Keratinocyte (primary cell): Measurements from ENCODE around the gene ARHGAP15. TPM values are rescaled to one million over a fixed set of nuclear protein-coding genes. Genes with fewer than 3 reads are reported as not detected.

ENCODE experiments used
- DNase-seq: peaks from one replicate; pipeline ENCODE4 v3.0.0-alpha.2; 2011; ENCODE audit warnings: low read depth, missing footprints, low spot score
- FAIRE-seq: peaks from 2 replicates; lab custom pipeline; 2011; peaks lifted over from hg19 to GRCh38; lab: Jason Lieb, UNC
- H2AFZ ChIP-seq: 2 replicates; pipeline ENCODE4 v1.6.0; 2012; ENCODE audit warnings: low read length, control low read depth, inconsistent platforms; ENCODE audit not compliant: control insufficient read depth
- H3K27ac ChIP-seq: 2 replicates; pipeline ENCODE4 v1.5.1; 2011; ENCODE audit warnings: low read length; ENCODE audit not compliant: control insufficient read depth, insufficient read depth
- H3K27me3 ChIP-seq: 3 replicates; pipeline ENCODE4 v1.6.0; 2011; ENCODE audit warnings: low read length; ENCODE audit not compliant: control insufficient read depth, insufficient read depth; ENCODE audit errors: extremely low read depth
- H3K36me3 ChIP-seq, 2 experiments: 2 replicates in 1 of 2; 3 replicates in 1 of 2; pipeline ENCODE4 v1.5.1; 2011; ENCODE audit warnings: low read length in 2 of 2, mild to moderate bottlenecking in 1 of 2; ENCODE audit not compliant: control insufficient read depth in 2 of 2, insufficient read depth in 2 of 2; ENCODE audit errors: extremely low read depth in 1 of 2
- H3K4me1 ChIP-seq: 3 replicates; pipeline ENCODE4 v1.5.1; 2011; ENCODE audit warnings: low read length; ENCODE audit not compliant: control insufficient read depth, insufficient read depth; ENCODE audit errors: extremely low read depth
- H3K4me2 ChIP-seq: 3 replicates; pipeline ENCODE4 v1.6.0; 2011; ENCODE audit warnings: low read depth, low read length; ENCODE audit not compliant: control insufficient read depth, insufficient read depth; ENCODE audit errors: extremely low read depth
- H3K4me3 ChIP-seq, 3 experiments: fragments of 200-600 bp in 1 of 3; sonication (generic) in 1 of 3; 2 replicates in 2 of 3; 3 replicates in 1 of 3; pipeline ENCODE4 v1.5.1; 2011 to 2016; ENCODE audit warnings: low read length in 3 of 3, mild to moderate bottlenecking in 3 of 3, control low read depth in 2 of 3, inconsistent platforms in 1 of 3, low read depth in 1 of 3, mixed read lengths in 1 of 3, mixed run types in 1 of 3, moderate library complexity in 1 of 3; ENCODE audit not compliant: control insufficient read depth in 2 of 3, insufficient read depth in 2 of 3; ENCODE audit errors: extremely low read depth in 1 of 3
- H3K79me2 ChIP-seq: 2 replicates; pipeline ENCODE4 v1.6.0; 2012; ENCODE audit warnings: low read length; ENCODE audit not compliant: control insufficient read depth, insufficient read depth
- H3K9ac ChIP-seq: 3 replicates; pipeline ENCODE4 v1.6.0; 2011; ENCODE audit warnings: low read length; ENCODE audit not compliant: control insufficient read depth, insufficient read depth; ENCODE audit errors: extremely low read depth
- H3K9me1 ChIP-seq: 3 replicates; pipeline ENCODE4 v1.6.0; 2011; ENCODE audit warnings: low read length; ENCODE audit not compliant: control insufficient read depth, insufficient read depth; ENCODE audit errors: extremely low read depth
- H3K9me3 ChIP-seq: 2 replicates; pipeline ENCODE4 v1.5.1; 2012; ENCODE audit warnings: low read depth, low read length; ENCODE audit not compliant: control insufficient read depth
- H4K20me1 ChIP-seq: 3 replicates; pipeline ENCODE4 v1.6.0; 2011; ENCODE audit warnings: low read length; ENCODE audit not compliant: control insufficient read depth, insufficient read depth; ENCODE audit errors: extremely low read depth
- EZH2 ChIP-seq: IDR thresholded peaks from one replicate; pipeline ENCODE4 v1.6.1; 2012; ENCODE audit warnings: inconsistent platforms, mild to moderate bottlenecking, low read length, moderate library complexity
- dilution Hi-C: fragments of 300-500 bp; cut with MboI; formaldehyde crosslinking; loops from one replicate; pipeline ENCODE4 v1.7.0; 2020; ENCODE audit warnings: low sequenced_read_pairs; ENCODE audit not compliant: extremely low pct_ligation_motif_present
- polyA plus RNA-seq, 5 experiments: library from polyadenylated mRNA; depleted of rRNA in 3 of 5; stranded (reverse) in 3 of 5; stranded (forward) in 1 of 5; unstranded in 1 of 5; fragments of >200 nt; gene quantifications; 1 replicate in 1 of 5; 2 replicates in 3 of 5; 3 replicates in 1 of 5; pipeline versions ENCODE4 v1.2.1 to v1.2.3, GENCODE V29; 2011 to 2012; ENCODE audit warnings: missing spikeins in 2 of 5, low read depth in 1 of 5, low replicate concordance in 1 of 5
- TF ChIP-seq, protein P1 (sequence below), 3 experiments: IDR thresholded peaks in 1 of 3; conservative IDR thresholded peaks in 1 of 3; optimal IDR thresholded peaks in 1 of 3; 2 replicates in 2 of 3; 3 replicates in 1 of 3; pipeline versions ENCODE3 to v1.5.1; 2011; ENCODE audit warnings: low read length in 3 of 3, mild to moderate bottlenecking in 3 of 3, moderate library complexity in 2 of 3, control low read depth in 1 of 3, inconsistent platforms in 1 of 3; ENCODE audit not compliant: insufficient read depth in 2 of 3; ENCODE audit errors: extremely low read depth in 1 of 3

The ARHGAP15 gene
- polyA plus RNA-seq, 1 donor (not counting 4 experiments of a cell fraction or from before 2014, with no cell fraction given) = not detected

DNA sequence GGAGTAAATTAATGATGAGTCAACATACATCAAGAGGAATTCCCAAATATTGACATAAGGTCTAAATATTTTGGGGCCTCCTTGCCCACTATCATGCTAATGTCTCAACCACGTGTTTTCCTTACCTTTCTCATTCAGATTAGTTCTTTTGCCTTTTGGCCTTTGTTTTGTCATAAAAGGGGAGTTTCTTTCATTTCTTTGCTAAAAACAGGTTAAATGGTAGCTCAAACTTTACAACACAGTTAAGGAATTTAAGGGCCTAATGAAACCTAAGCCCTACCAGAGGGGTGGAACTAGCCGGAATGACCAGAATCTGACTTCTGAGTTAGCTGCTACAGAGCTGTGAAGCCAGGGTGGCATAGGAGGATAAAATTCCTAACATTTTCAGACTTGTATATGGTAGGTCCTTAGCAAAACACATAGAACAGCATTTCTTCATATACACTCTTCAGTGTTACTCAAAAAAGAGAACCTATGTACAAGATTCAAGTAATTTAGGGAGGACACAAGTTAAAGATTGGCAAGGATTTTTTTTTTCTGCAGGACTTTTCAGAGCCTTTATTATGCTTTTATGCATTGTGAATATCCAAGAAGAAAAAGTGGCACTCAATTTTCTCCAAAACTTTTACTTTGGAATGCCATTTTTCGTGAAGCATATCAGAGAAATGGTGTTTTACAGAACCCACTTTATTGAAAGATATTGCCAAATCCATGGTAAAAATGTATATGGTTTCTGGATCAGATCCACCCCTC, 633.1 kb downstream of the ARHGAP15 start:
- DNase-seq (no peak), FAIRE-seq (no peak)
- Histone ChIP-seq H3K36me3 (no peaks in the 10 kb centered on the region), H4K20me1 (no peaks in the 10 kb centered on the region), H3K9ac (no peak overlapping the region), H3K27me3 (no peaks in the 10 kb centered on the region), H3K9me1 (no peaks in the 10 kb centered on the region), H3K4me3 (no peak overlapping the region), H2AFZ (no peak overlapping the region), H3K9me3 (no peaks in the 10 kb centered on the region), H3K79me2 (no peaks in the 10 kb centered on the region), H3K4me1 (no peaks in the 10 kb centered on the region), H3K4me2 (no peak overlapping the region), H3K27ac (no peak overlapping the region)
- dilution Hi-C loops = no loop called here
- TF ChIP-seq, protein P1, sequence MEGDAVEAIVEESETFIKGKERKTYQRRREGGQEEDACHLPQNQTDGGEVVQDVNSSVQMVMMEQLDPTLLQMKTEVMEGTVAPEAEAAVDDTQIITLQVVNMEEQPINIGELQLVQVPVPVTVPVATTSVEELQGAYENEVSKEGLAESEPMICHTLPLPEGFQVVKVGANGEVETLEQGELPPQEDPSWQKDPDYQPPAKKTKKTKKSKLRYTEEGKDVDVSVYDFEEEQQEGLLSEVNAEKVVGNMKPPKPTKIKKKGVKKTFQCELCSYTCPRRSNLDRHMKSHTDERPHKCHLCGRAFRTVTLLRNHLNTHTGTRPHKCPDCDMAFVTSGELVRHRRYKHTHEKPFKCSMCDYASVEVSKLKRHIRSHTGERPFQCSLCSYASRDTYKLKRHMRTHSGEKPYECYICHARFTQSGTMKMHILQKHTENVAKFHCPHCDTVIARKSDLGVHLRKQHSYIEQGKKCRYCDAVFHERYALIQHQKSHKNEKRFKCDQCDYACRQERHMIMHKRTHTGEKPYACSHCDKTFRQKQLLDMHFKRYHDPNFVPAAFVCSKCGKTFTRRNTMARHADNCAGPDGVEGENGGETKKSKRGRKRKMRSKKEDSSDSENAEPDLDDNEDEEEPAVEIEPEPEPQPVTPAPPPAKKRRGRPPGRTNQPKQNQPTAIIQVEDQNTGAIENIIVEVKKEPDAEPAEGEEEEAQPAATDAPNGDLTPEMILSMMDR (optimal IDR thresholded peaks at IDR 0.05 in 1 of 3, IDR thresholded peaks at IDR 0.05 in 1 of 3, conservative IDR thresholded peaks at IDR 0.05 in 1 of 3; ENCODE audit: extremely low read depth in 1 of 3, insufficient read depth in 2 of 3, low read length in 3 of 3) = no peak
- TF ChIP-seq EZH2 = no peak

DNA sequence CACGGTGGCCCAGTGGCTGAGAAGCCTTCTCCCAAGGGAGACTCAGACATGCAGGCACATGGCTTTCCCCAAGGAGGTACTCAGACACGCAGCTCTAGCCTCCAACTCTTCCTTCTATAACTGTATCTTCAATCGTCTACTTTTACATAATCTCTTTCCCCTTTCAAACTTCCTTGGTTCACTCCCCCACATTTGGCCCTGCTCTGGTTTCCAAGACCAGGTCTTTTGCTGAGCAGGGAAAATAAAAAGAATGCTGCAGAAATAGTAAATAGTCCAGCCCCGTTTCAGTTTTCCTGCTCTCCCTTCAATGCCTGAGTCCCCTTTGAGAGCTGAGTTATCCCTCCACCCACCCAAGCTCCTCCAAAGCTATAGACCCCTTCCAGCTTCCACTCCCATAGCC, 635.0 kb downstream of the ARHGAP15 start:
- DNase-seq (no peak), FAIRE-seq (no peak)
- Histone ChIP-seq H3K9me1 (no peaks in the 10 kb centered on the region), H3K4me2 (no peak overlapping the region), H3K27ac (no peak overlapping the region), H2AFZ (no peak overlapping the region), H3K27me3 (no peaks in the 10 kb centered on the region), H3K79me2 (no peaks in the 10 kb centered on the region), H3K36me3 (no peaks in the 10 kb centered on the region), H4K20me1 (no peaks in the 10 kb centered on the region), H3K4me1 (no peaks in the 10 kb centered on the region), H3K9ac (no peak overlapping the region), H3K9me3 (no peaks in the 10 kb centered on the region), H3K4me3 (no peak overlapping the region)
- no peak for TF ChIP-seq EZH2
- TF ChIP-seq, protein P1 (optimal IDR thresholded peaks at IDR 0.05 in 1 of 3, IDR thresholded peaks at IDR 0.05 in 1 of 3, conservative IDR thresholded peaks at IDR 0.05 in 1 of 3; ENCODE audit: extremely low read depth in 1 of 3, insufficient read depth in 2 of 3, low read length in 3 of 3) = no peak
- dilution Hi-C loops = no loop called here
